ENCODE measurements around the gene ARHGAP11B.
"Not testable (repeated sequence)": the region's sequence is repeated elsewhere in the genome, so short reads cannot be mapped to it uniquely, and the experiment has no call there.

ARHGAP11B gene

DNA sequence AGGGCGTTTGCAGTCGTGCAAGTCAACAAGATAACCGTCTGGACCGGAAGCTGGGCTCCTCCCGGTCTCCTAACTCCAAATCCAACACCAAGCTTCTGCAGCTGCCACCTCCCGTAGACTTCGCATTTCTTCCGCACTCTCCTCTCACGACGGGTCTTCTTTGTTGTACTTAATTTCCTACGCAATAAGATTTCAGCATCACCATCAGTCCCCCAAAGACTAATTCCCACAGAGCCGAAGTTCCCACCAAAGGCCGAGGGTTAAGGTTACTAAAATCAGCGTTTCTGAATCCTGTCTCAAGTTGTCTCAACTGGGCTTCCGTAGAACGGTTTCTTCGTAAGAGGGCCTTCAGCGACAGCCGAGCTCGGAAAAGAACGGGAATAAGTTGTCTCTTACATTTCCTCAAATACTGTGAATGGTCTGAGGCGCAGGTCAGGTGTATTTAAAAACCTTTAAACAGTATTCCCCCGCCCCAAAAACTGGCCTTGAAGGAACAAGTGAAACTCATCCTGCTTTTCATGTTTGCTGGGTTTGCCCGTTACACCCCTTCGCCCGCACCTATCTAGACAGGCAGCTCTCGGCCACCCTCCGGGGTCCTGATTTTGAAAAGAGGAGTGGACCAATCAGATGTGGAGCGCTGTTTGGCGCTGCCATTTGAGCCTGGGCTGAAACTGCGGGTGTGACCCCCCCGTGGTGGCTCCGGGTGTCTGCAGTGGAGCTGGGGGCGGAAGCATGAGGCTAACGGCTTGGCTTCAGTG is at the start of gene ARHGAP11B:
Gene ARHGAP11B (plus strand): TSS at position 693 of the 758 bp plus-strand sequence.
- peak; percentile 85 to 88 for DNase-seq (ENCODE audit: low read depth in 2 of 2)

GRCh38 chr15:30579394-30579970 is 46.4 kb upstream of the ARHGAP11B start:
- not testable (repeated sequence) for DNase-seq (ENCODE audit: low read depth in 2 of 2)

DNA sequence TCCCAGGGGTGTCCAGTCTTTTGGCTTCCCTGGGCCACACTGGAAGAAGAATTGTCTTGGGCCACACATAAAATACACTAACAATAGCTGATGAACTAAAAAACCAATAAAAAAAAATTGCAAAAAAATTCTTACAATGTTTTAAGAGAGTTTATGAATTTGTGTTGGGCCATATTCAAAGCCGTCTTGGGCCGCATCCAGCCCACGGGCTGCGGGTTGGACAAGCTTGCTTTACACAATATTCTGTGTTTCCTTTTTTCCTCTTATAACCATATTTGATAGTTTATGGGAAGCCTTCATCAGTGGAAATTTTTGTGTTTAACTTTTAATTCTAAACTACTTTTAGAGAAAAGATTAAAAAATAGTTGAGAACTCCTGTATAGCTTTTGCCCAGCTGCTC is 45.2 kb upstream of the ARHGAP11B start:
- DNase-seq (ENCODE audit: low read depth in 2 of 2) = not testable (repeated sequence)

- not testable (repeated sequence) for DNase-seq (ENCODE audit: low read depth in 2 of 2)
These were observed 27.0 kb upstream of the ARHGAP11B start for GRCh38 chr15:30598953-30599352.

GRCh38 chr15:30603796-30604195 is 22.1 kb upstream of the ARHGAP11B start, which contains the start of gene GOLGA8H:
Gene GOLGA8H, plus strand, starts transcription at chr15:30604028. Its CDS starts 98 bp downstream, at chr15:30604126.
- DNase-seq (ENCODE audit: low read depth in 2 of 2) = not testable (repeated sequence)

- DNase-seq (ENCODE audit: low read depth in 2 of 2) = not testable (repeated sequence)
These were observed 13.7 kb upstream of the ARHGAP11B start for GRCh38 chr15:30612271-30612670.

DNA sequence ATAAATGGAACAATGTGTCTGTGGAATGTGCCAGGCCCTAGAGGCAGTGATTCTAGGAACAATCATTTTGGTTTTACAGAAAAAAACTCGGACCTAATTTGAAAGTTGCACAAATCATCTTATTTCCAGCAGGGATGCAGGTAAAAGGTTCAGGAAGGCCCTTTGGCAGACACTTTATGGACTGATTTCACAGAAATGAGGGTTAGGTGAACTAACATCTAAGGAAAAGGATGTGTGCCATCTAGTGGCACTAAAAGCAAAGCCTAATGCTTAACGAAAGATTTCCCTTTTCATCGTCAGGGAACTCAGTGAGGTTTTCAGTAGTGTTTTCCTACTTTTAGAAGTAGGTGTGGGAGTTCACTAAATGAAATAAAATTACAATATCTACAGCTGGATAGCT is 4.6 kb upstream of the ARHGAP11B start:
- DNase-seq (ENCODE audit: low read depth in 2 of 2) = not testable (repeated sequence)

DNA sequence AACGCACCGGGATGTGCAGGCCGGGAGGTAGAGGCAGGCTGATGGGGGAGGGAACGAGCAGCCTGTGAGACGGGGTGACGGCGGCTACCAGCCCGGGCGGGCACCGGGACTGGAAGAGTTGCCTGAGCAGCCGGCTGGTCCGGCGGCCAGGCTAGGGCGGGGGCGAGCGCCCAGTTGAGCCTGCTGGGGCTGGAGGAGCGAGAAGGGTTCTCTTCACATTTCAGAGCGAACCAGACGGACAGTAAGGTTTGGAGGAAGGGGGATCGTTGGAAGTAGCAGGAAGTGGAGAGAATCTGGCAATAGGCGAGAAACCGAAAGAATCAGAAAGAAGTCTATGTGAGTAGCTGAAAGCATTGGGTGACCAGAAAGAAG is 252 bp downstream of the ARHGAP11B start:
- DNase-seq (ENCODE audit: low read depth in 2 of 2) = not testable (repeated sequence)

DNA sequence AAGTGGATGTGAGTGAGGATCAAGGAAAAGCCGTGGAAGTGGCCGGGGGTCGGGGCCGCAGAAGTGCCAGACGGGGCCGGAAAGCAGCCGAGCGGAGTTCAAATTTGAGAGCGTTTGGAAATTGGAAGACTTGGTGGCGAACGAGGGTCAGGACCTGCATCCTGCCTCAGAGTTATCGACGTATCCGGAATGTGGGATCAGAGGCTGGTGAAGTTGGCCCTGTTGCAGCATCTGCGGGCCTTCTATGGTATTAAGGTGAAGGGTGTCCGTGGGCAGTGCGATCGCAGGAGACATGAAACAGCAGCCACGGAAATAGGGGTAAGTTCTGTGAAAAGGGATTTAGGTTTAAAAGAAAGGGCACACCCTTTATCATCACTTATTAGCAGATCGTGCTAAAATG is 704 bp downstream of the ARHGAP11B start:
- DNase-seq (ENCODE audit: low read depth in 2 of 2) = not testable (repeated sequence)

DNA sequence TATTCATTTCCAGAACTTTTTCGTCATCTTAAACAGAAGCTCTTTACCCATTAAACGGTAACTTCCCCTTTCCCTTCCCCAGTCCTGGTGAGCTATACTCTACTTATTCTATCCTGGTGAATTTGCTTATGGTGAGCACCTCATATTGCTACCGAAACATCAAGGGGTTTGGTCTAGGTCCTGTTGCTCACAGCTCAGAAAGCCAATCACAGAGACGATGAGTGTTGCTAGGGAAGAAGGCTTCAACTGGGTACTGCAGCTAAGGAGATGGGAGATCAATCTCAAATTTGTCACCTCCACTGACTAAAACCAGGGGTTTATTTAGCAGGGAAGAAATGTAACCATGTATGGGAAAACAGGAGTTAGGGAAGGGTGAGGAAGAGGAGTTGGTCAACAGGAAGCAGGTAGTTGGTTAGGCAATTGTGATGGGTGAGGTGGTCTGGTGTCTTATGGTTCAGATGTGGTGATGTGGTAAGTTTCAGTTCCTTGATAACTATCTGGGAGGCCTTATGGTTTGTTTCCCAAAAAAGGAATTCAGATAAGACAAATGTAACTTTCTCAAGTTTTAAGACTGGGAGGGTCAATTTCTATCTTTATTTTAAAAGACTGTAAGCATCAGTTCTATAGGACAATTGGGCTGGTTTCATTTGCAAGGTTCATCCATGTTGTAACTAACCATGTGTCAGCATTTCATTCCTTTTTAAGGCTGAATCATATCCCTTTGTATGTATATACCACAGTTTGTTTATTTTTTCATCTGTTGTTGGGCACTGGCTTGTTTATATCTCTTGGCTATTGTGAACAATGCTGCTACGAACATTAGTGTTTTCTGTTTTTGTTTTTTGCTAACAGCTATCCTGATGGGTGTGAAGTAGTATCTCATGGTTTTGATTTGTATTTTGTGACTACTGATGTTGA is 24.3 kb downstream of the ARHGAP11B start:
- DNase-seq (ENCODE audit: low read depth in 2 of 2) = no peak

DNA sequence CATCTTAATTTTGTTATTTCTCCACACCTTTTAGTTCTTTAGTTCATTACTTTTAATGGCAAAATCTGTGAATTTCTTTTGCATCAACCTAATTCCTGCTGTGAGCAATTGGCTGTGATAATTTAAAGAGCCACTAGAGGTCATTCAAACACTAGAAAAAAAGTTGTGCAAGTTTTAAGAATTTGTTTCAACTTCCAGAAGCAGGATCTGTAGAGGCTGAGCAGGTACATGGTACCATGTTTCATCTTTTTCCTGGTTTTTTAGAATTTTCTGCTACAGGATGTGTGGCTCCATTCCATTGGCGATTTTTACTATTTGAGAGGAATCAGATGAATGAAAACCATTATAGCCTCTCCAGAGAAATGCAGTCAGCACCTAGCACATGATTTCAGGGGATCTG is 35.2 kb downstream of the ARHGAP11B start:
- not testable (repeated sequence) for DNase-seq (ENCODE audit: low read depth in 2 of 2)

GRCh38 chr15:30669621-30670020 is 43.7 kb downstream of the ARHGAP11B start:
- not testable (repeated sequence) for DNase-seq (ENCODE audit: low read depth in 2 of 2)

DNA sequence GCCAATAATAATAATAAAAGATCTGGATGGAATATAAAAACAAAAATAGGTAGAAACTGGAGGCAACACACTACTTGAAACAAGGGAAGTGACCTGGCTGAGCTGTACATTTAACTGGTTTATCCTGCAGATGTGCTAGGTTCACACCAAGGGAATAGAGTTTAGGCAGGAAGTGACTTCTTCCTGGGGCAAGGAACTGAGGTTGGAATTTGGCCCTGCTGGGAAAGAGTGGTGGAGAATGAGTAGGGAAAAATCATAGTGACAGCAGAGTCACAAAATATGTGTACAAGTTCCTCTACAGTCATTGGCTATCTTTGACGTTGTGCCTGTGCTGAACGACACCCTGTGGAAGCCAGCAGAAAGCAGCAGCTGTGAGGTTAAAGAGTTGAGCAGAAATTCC is 44.1 kb downstream of the ARHGAP11B start:
- DNase-seq (ENCODE audit: low read depth in 2 of 2) = no peak

- no peak for DNase-seq (ENCODE audit: low read depth in 2 of 2)
These were observed 45.4 kb downstream of the ARHGAP11B start for GRCh38 chr15:30671309-30671708.

- no peak for DNase-seq (ENCODE audit: low read depth in 2 of 2)
These were observed 49.2 kb downstream of the ARHGAP11B start for GRCh38 chr15:30675126-30675525.

- not testable (repeated sequence) for DNase-seq (ENCODE audit: low read depth in 2 of 2)
These were observed 50.0 kb downstream of the ARHGAP11B start for GRCh38 chr15:30675891-30676290.

- not testable (repeated sequence) for DNase-seq (ENCODE audit: low read depth in 2 of 2)
These were observed 55.1 kb downstream of the ARHGAP11B start for GRCh38 chr15:30680997-30681396.

DNA sequence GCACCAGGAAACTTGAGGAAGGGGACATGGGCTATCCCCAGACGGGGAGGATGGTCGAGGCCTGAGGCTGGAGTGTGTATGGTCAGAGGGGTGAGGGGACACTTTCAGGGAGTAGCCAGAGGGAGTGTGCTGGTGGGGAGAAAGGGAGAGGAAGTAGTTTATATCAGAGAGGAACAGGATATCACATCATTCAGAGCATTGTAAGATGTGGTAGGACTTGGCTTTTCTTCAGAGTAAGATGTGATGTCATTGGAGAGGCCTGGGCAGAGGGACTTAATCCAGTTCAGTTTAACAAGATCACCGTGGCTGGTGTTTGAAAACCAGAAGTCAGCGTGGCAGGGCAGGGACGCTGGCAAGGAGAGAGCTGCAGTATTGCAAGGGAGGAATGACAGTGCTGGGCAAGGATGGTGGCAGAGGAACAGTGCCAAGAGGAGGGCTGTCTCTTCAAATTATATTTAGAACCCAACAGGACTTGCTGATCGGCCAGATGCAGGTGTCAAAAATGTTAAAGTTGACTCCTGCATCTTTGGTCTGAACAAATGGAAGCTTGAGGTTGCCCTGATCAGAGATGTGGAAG is 59.9 kb downstream of the ARHGAP11B start:
- DNase-seq (ENCODE audit: low read depth in 2 of 2) = not testable (repeated sequence)

- DNase-seq (ENCODE audit: low read depth in 2 of 2) = not testable (repeated sequence)
These were observed 60.7 kb downstream of the ARHGAP11B start for GRCh38 chr15:30686651-30687050.
